ENCODE measurements around the gene PTPN6. TPM values are rescaled to one million over a fixed set of nuclear protein-coding genes. Genes with fewer than 3 reads are reported as not detected.

PTPN6 gene
- total and polyA plus RNA-seq, 2 experiments from 2014 or later = 17.4 to 28.4 TPM

GRCh38 chr12:6955108-6956020 is 4.2 kb downstream of the PTPN6 start:
- Histone ChIP-seq H3K4me1 (ENCODE audit: low read depth) (no peaks in the 10 kb centered on the region), H3K36me3 (no peaks in the 10 kb centered on the region), H3K4me3 (no peak overlapping the region), H3K27me3 (no peaks in the 10 kb centered on the region), H3K9me3 (ENCODE audit: low read depth) (no peaks in the 10 kb centered on the region), H3K27ac (no peak overlapping the region)
- DNase-seq (ENCODE audit: low read depth in 1 of 2, low spot score in 1 of 2) = no peak
- TF ChIP-seq, protein P1, sequence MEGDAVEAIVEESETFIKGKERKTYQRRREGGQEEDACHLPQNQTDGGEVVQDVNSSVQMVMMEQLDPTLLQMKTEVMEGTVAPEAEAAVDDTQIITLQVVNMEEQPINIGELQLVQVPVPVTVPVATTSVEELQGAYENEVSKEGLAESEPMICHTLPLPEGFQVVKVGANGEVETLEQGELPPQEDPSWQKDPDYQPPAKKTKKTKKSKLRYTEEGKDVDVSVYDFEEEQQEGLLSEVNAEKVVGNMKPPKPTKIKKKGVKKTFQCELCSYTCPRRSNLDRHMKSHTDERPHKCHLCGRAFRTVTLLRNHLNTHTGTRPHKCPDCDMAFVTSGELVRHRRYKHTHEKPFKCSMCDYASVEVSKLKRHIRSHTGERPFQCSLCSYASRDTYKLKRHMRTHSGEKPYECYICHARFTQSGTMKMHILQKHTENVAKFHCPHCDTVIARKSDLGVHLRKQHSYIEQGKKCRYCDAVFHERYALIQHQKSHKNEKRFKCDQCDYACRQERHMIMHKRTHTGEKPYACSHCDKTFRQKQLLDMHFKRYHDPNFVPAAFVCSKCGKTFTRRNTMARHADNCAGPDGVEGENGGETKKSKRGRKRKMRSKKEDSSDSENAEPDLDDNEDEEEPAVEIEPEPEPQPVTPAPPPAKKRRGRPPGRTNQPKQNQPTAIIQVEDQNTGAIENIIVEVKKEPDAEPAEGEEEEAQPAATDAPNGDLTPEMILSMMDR (IDR thresholded peaks at IDR 0.05; ENCODE audit: low read depth, low read length) = no peak

GRCh38 chr12:6956021-6956727 is 5.0 kb downstream of the PTPN6 start:
- TF ChIP-seq, protein P1 (IDR thresholded peaks at IDR 0.05; ENCODE audit: low read depth, low read length) = no peak
- Histone ChIP-seq H3K27me3 (no peaks in the 10 kb centered on the region), H3K4me1 (ENCODE audit: low read depth) (no peaks in the 10 kb centered on the region), H3K4me3 (no peak overlapping the region), H3K9me3 (ENCODE audit: low read depth) (no peaks in the 10 kb centered on the region), H3K36me3 (no peaks in the 10 kb centered on the region), H3K27ac (no peak overlapping the region)
- no peak for DNase-seq (ENCODE audit: low read depth in 1 of 2, low spot score in 1 of 2)

- Histone ChIP-seq H3K4me1 (ENCODE audit: low read depth) (peaks cover 6% of the 10 kb centered on the region), H3K4me3 (no peak overlapping the region), H3K27me3 (no peaks in the 10 kb centered on the region)
Measured at GRCh38 chr12:6957151-6957701, 6.1 kb downstream of the PTPN6 start.

GRCh38 chr12:6957741-6958608 is 6.8 kb downstream of the PTPN6 start:
- H3K4me3 ChIP-seq = no peak overlapping the region
- H3K36me3 ChIP-seq = no peaks in the 10 kb centered on the region
- H3K9me3 ChIP-seq (ENCODE audit: low read depth) = no peaks in the 10 kb centered on the region
- no peaks in the 10 kb centered on the region for H3K27me3 ChIP-seq
- TF ChIP-seq, protein P1 (IDR thresholded peaks at IDR 0.05; ENCODE audit: low read depth, low read length) = no peak
- DNase-seq (ENCODE audit: low read depth in 1 of 2, low spot score in 1 of 2) = no peak
- peaks cover 10% of the 10 kb centered on the region for H3K4me1 ChIP-seq (ENCODE audit: low read depth)
- no peak overlapping the region for H3K27ac ChIP-seq

More at GRCh38 chr12:6957151-6957701, 6.1 kb downstream of the PTPN6 start:
- Histone ChIP-seq H3K36me3 (no peaks in the 10 kb centered on the region), H3K9me3 (ENCODE audit: low read depth) (no peaks in the 10 kb centered on the region), H3K27ac (no peak overlapping the region)
- DNase-seq (ENCODE audit: low read depth in 1 of 2, low spot score in 1 of 2) = no peak
- TF ChIP-seq, protein P1 (IDR thresholded peaks at IDR 0.05; ENCODE audit: low read depth, low read length) = no peak

DNA sequence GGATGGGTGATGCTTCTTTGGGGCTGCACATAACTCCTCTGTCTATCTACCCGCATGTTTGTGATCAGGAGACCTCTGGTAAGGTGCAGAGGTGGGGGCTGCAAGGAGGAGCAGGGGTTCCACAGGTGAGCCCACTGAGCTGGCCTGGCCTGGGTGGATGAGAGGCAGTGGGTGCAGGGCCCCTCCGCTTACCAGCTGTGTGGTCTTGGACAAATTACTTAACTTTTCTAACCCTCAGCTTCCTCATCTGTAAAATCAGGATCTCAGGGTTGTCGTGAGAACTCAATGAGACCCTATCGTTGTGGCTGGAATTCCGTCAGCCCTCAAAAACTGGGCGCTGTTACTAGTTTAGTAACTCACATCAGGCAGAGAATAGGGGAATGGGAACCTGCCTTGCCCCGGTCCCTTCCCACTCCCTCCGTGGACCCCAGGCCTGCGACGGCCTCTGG is 7.5 kb downstream of the PTPN6 start:
- Histone ChIP-seq H3K4me3 (no peak overlapping the region), H3K9me3 (ENCODE audit: low read depth) (no peaks in the 10 kb centered on the region), H3K4me1 (ENCODE audit: low read depth) (peaks cover 10% of the 10 kb centered on the region), H3K36me3 (no peaks in the 10 kb centered on the region), H3K27ac (peak overlapping the region; percentile 6), H3K27me3 (no peaks in the 10 kb centered on the region)
- no peak for DNase-seq (ENCODE audit: low read depth in 1 of 2, low spot score in 1 of 2)
- TF ChIP-seq, protein P1 (IDR thresholded peaks at IDR 0.05; ENCODE audit: low read depth, low read length) = no peak
